ENCODE results near the gene ROCK1. TPM values are rescaled to one million over a fixed set of nuclear protein-coding genes. Genes with fewer than 3 reads are reported as not detected.

ROCK1 gene
- total RNA-seq, 1 donor from 2014 or later = 67.0 TPM

GRCh38 chr18:21100146-21100545, 11.5 kb downstream of the ROCK1 start:
- TF ChIP-seq, protein P1, sequence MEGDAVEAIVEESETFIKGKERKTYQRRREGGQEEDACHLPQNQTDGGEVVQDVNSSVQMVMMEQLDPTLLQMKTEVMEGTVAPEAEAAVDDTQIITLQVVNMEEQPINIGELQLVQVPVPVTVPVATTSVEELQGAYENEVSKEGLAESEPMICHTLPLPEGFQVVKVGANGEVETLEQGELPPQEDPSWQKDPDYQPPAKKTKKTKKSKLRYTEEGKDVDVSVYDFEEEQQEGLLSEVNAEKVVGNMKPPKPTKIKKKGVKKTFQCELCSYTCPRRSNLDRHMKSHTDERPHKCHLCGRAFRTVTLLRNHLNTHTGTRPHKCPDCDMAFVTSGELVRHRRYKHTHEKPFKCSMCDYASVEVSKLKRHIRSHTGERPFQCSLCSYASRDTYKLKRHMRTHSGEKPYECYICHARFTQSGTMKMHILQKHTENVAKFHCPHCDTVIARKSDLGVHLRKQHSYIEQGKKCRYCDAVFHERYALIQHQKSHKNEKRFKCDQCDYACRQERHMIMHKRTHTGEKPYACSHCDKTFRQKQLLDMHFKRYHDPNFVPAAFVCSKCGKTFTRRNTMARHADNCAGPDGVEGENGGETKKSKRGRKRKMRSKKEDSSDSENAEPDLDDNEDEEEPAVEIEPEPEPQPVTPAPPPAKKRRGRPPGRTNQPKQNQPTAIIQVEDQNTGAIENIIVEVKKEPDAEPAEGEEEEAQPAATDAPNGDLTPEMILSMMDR (IDR thresholded peaks at IDR 0.05) = no peak
- intact Hi-C loops (cut with DNase I) = loop anchor here (10.0 kb wide), 1 partner anchor 105 kb away; no protein-coding TSS in a partner anchor
- no peaks in the 10 kb centered on the region for H3K27me3 ChIP-seq
- H3K36me3 ChIP-seq = no peaks in the 10 kb centered on the region
- H3K27ac ChIP-seq = no peak overlapping the region
- no peak overlapping the region for H3K4me3 ChIP-seq
- DNase-seq (no peak), ATAC-seq (no peak)
- H3K4me1 ChIP-seq = peaks cover 44% of the 10 kb centered on the region
- no peaks in the 10 kb centered on the region for H3K9me3 ChIP-seq

DNA sequence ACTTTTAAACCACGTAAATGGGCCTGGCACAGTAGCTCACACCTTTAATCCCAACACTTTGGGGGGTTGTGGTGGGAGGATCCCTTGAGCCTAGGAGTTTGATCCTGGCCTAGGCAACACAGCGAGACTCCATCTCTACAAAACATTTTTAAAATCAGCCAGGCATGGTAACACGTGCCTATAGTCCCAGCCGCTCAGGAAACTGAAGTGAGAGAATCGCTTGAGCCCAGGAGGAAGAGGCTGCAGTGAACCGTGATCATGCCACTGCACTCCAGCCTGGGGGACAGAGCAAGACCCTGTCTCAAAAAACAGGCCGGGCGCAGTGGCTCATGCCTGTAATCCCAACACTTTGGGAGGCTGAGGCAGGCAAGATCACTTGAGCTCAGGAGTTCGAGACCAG, 12.2 kb downstream of the ROCK1 start:
- Histone ChIP-seq H3K9me3 (no peaks in the 10 kb centered on the region), H3K4me1 (peaks cover 44% of the 10 kb centered on the region), H3K27me3 (no peaks in the 10 kb centered on the region), H3K4me3 (no peak overlapping the region), H3K27ac (no peak overlapping the region), H3K36me3 (no peaks in the 10 kb centered on the region)
- TF ChIP-seq, protein P1 (IDR thresholded peaks at IDR 0.05) = no peak
- intact Hi-C loops (cut with DNase I) = no loop called here
- ATAC-seq = no peak
- DNase-seq = no peak

- no peak overlapping the region for H3K4me3 ChIP-seq
- H3K27ac ChIP-seq = no peak overlapping the region
- no peaks in the 10 kb centered on the region for H3K27me3 ChIP-seq
- DNase-seq = no peak
- no peaks in the 10 kb centered on the region for H3K9me3 ChIP-seq
- TF ChIP-seq, protein P1 (IDR thresholded peaks at IDR 0.05) = no peak
- H3K36me3 ChIP-seq = no peaks in the 10 kb centered on the region
- intact Hi-C loops (cut with DNase I) = no loop called here
- no peak for ATAC-seq
- H3K4me1 ChIP-seq = peaks cover 28% of the 10 kb centered on the region
Measured at GRCh38 chr18:21096760-21097159, 14.9 kb downstream of the ROCK1 start.

- TF ChIP-seq, protein P1 (IDR thresholded peaks at IDR 0.05) = no peak
- intact Hi-C loops (cut with DNase I) = no loop called here
- H3K4me3 ChIP-seq = no peak overlapping the region
- DNase-seq = no peak
- no peaks in the 10 kb centered on the region for H3K27me3 ChIP-seq
- H3K27ac ChIP-seq = no peak overlapping the region
- H3K9me3 ChIP-seq = no peaks in the 10 kb centered on the region
- ATAC-seq = no peak
- no peaks in the 10 kb centered on the region for H3K36me3 ChIP-seq
- H3K4me1 ChIP-seq = peaks cover 6% of the 10 kb centered on the region
Measured at GRCh38 chr18:21093133-21093532, 18.5 kb downstream of the ROCK1 start.

DNA sequence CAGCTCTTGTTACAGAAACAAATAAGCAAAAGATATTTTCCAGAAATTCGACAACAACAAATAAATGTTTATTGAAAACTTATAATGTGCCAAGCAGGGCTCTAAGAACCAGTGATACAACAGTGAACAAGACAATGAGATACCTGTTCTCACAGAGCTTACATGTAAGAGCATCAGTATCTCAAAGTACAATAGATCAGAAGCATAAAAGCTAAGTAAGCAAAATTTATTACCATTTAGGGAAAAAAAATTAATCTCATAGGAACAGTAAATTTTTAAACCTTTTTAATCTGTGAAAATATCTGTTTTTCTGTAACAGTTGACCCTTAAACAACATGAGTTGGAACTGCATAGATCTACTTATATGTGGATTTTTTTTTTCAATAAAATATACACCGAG, 20.9 kb downstream of the ROCK1 start:
- no peak for ATAC-seq
- no peak for DNase-seq
- H3K4me3 ChIP-seq = no peak overlapping the region
- no peak overlapping the region for H3K27ac ChIP-seq
- peaks cover under 1% of the 10 kb centered on the region for H3K4me1 ChIP-seq
- H3K9me3 ChIP-seq = no peaks in the 10 kb centered on the region
- TF ChIP-seq, protein P1 (IDR thresholded peaks at IDR 0.05) = no peak
- H3K36me3 ChIP-seq = no peaks in the 10 kb centered on the region
- intact Hi-C loops (cut with DNase I) = no loop called here
- H3K27me3 ChIP-seq = no peaks in the 10 kb centered on the region

DNA sequence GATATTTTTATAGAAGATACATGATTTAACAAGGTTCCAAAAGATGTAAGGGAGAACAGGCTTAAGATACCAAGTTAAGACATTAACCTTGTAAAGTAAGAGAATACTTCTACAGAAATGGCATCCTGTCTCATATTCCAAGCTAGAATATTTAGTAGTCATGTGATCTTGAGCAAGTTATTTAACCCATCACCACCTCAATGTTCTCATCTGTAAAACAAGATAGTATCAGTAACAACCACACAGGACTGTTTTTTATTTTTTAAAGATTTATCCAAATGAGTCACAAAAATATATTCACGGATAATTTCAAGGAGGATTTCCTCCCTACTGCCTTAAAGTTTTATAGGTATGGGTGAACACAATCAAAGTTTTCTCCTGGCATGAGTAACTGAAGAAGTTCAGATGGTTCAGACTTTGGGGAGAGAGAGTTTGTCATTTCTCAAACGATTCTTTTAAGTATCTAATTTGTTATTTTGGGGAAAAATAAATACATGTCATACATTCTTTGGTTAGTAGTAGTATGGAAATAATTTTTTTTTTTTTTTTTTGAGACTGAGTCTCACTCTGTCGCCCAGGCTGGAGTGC, 25.9 kb downstream of the ROCK1 start:
- Histone ChIP-seq H3K27me3 (no peaks in the 10 kb centered on the region), H3K36me3 (no peaks in the 10 kb centered on the region), H3K27ac (no peak overlapping the region), H3K4me3 (no peak overlapping the region), H3K4me1 (peaks cover 3% of the 10 kb centered on the region), H3K9me3 (no peaks in the 10 kb centered on the region)
- intact Hi-C loops (cut with DNase I) = no loop called here
- no peak for DNase-seq
- no peak for ATAC-seq
- TF ChIP-seq, protein P1 (IDR thresholded peaks at IDR 0.05) = no peak

All from upper lobe of right lung (tissue), 1 donor.